ENCODE measurements around the gene GUCY1B1.
A peak's percentile ranks its signal among the peaks of the same experiment; 100 is the strongest.

GUCY1B1 gene

DNA sequence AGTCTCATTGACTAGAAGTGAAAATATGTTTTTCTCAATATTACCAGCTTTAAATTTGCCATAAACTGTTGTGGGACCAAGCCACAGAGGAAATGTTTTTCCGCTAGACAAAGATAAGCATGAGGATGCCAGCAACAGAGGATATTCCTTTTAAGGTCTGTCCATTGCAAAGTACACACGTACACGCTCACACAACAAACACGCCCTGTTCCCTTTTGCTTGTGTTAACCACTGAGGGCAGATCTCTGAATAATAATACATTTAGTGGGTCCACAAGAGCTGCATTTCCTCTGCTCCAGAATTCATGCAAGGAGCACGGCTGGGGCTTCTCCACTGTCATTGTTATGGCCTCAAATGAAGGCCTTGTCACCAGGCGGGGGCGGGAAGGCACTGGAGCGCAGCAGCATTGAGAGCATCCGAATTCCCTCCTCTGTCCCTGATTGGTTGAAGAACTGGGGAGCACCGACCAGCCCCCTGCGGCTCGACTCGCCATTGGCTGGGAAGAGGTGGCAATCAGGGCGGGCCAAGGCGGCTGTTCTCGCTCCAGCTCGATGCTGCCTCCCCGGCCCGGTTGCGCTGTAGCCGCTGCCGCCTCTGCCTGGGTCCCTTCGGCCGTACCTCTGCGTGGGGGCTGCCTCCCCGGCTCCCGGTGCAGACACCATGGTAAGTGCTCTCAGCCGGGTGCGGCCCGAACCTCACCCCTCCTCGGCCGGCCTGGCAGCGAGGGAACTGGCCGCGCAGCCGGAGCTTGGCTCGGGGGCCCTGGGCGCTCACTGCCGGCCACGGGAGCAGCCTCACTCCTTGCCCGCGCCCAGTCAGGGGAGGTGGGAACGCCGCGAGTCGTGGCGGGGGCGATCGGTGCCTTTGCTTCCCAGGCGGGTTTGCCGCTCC lies at the start of gene GUCY1B1:
TSS of gene GUCY1B1 (plus strand) at position 541 of the 891 bp plus-strand sequence. CDS start at position 661, 120 bp downstream.
- H3K4me3 ChIP-seq (replicated peaks; ENCODE audit: low read depth, low read length): peak within 1 kb of the TSS; percentile 51

DNA sequence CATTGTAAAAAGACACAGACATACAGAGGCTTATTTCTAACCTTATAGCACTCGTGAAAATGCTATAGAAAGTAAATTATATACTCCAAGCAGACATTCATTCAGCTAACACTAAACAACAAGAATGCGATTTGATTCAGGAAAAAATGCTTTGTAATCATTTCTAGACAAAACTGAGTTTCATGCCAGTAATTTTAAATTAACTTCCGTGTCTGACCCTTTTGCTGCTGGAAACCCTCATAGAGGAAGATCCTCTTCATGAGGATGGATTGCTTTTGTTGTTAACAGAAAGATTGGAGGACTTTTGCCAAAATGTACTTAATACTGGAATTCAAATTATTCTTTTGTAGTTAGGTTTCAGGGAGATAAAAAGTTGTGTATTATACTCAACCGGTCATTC lies 48.9 kb upstream of the GUCY1B1 start:
- TF ChIP-seq, protein P1, sequence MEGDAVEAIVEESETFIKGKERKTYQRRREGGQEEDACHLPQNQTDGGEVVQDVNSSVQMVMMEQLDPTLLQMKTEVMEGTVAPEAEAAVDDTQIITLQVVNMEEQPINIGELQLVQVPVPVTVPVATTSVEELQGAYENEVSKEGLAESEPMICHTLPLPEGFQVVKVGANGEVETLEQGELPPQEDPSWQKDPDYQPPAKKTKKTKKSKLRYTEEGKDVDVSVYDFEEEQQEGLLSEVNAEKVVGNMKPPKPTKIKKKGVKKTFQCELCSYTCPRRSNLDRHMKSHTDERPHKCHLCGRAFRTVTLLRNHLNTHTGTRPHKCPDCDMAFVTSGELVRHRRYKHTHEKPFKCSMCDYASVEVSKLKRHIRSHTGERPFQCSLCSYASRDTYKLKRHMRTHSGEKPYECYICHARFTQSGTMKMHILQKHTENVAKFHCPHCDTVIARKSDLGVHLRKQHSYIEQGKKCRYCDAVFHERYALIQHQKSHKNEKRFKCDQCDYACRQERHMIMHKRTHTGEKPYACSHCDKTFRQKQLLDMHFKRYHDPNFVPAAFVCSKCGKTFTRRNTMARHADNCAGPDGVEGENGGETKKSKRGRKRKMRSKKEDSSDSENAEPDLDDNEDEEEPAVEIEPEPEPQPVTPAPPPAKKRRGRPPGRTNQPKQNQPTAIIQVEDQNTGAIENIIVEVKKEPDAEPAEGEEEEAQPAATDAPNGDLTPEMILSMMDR (IDR thresholded peaks at IDR 0.05; ENCODE audit: low read depth, low read length, missing control alignments): no peak
- no peak overlapping the region for H3K4me3 ChIP-seq (replicated peaks; ENCODE audit: low read depth, low read length)
- DNase-seq (ENCODE audit: extremely low read depth, low read depth): no peak

More for the DNA sequence above, at the start of gene GUCY1B1:
- peak; percentile 61 for DNase-seq (ENCODE audit: extremely low read depth, low read depth)
- TF ChIP-seq, protein P1 (IDR thresholded peaks at IDR 0.05; ENCODE audit: low read depth, low read length, missing control alignments): no peak

DNA sequence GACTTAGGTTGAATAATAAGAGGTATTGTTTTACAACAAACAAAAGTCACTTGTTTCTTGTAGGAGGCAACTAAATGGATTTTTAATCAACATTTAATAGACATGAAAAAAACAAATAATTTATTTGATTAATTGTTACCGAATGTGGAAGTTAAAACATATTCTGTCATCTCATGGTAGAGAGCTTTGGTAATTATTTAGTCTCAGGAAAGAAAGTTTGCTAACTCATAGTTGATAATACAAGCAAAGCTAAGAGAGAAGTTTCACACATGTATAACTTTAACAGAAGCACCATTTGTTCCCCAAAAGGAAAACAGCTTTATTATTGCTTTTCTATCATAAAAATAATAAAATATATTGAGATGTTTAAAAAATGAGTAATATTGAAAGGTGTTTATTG lies 47.3 kb upstream of the GUCY1B1 start:
- no peak overlapping the region for H3K4me3 ChIP-seq (replicated peaks; ENCODE audit: low read depth, low read length)
- no peak for DNase-seq (ENCODE audit: extremely low read depth, low read depth)
- TF ChIP-seq, protein P1 (IDR thresholded peaks at IDR 0.05; ENCODE audit: low read depth, low read length, missing control alignments): no peak

DNA sequence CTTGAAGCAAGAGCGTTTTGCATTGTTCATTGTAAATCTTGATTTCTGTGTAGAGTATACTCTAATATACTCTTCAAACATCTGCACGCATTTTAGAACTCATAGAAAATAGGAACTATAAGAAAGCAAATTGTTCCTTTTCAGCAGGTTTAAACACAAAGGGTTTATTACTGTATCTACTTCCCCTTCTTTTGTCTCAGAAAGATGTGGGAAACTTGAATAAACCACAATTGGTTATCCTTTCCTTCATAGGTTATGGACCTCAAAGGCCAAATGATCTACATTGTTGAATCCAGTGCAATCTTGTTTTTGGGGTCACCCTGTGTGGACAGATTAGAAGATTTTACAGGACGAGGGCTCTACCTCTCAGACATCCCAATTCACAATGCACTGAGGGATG lies 46.0 kb upstream of the GUCY1B1 start:
- DNase-seq (ENCODE audit: extremely low read depth, low read depth): no peak
- no peak overlapping the region for H3K4me3 ChIP-seq (replicated peaks; ENCODE audit: low read depth, low read length)
- TF ChIP-seq, protein P1 (IDR thresholded peaks at IDR 0.05; ENCODE audit: low read depth, low read length, missing control alignments): no peak

DNA sequence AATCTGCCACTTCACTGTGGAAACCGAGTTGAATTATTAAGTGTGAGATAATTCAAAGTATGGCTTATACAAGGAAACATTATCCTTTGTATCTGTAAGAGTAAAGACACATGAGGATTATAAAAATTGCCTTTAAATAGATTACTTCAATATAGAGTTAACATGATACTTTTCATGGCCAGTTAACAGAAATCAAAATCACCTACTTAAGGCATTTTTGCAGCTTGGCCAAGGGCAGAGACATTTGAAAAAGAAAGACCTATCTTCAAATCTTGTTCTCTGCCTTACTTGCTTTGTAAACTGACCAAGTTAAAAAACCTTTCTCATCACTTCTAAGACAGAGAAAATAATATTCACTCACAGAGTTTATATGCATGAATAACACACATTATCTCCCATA lies 44.9 kb upstream of the GUCY1B1 start:
- DNase-seq (ENCODE audit: extremely low read depth, low read depth): no peak
- TF ChIP-seq, protein P1 (IDR thresholded peaks at IDR 0.05; ENCODE audit: low read depth, low read length, missing control alignments): no peak

DNA sequence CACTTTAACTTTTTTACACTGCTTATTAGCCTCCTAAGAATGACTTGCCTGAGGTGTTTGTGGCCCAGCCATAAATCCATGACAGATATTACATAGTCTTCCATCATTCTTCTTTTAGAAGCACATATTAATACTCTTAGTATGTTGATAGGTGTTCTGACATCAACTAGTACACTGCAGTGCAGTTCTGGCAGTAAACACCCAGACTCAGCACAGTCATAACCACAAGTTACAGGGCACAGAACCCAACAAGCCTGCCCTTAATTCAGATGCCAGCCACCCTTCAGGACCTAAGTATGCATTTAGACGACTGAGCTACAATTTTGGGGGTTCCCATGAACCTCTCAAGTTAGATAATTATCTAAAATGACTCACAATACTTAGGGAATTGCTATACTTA lies 36.5 kb upstream of the GUCY1B1 start:
- TF ChIP-seq, protein P1 (IDR thresholded peaks at IDR 0.05; ENCODE audit: low read depth, low read length, missing control alignments): no peak
- no peak overlapping the region for H3K4me3 ChIP-seq (replicated peaks; ENCODE audit: low read depth, low read length)
- no peak for DNase-seq (ENCODE audit: extremely low read depth, low read depth)

More for the DNA sequence above, 44.9 kb upstream of the GUCY1B1 start:
- no peak overlapping the region for H3K4me3 ChIP-seq (replicated peaks; ENCODE audit: low read depth, low read length)

All from HFF-Myc (cell line).